ENCODE data around the gene CDC42BPA.
"Not testable (repeated sequence)": the region's sequence is repeated elsewhere in the genome, so short reads cannot be mapped to it uniquely, and the experiment has no call there.

CDC42BPA gene

DNA sequence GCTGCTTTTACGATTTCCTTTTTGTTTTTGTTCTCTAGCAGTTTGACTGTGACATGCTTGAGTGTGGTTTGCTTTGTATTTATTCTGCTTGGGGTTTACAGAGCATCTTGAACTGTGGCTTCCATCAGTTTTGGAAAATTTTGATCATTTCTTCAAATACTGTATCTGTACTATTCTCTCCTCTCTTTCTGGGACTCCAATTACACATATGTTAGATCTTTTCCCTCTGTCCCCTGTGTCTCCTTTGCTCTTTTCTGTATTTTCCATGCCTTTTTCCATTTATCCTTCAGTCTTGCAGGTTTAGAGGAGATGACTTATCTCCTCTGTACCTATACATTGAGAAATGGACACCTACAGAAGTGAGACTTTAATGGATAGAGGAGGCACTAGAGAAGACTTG is 346.5 kb downstream of the CDC42BPA start:
- in situ Hi-C loops (cut with MboI; ENCODE audit: low sequenced_read_pairs) = no loop called here

DNA sequence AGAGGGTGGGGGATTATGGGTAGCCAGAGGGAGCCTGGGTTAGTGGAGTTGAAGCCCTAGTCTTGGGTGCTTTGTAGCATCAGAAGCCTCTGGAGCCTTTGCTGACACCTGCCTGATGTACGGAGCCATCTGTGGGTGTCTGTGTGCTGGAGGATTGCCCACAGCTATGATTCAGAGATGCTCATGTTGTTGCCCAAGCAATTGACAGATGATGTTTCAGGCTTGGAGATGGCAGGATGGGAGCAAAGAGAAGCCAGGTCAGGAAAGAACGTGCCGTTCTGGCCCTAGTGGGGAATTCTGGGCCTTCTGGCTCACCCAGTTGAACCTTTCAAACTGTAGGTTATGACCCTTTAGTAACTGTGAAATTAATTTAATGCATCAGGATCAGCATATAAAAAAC is 350.6 kb downstream of the CDC42BPA start:
- in situ Hi-C loops (cut with MboI; ENCODE audit: low sequenced_read_pairs) = no loop called here

DNA sequence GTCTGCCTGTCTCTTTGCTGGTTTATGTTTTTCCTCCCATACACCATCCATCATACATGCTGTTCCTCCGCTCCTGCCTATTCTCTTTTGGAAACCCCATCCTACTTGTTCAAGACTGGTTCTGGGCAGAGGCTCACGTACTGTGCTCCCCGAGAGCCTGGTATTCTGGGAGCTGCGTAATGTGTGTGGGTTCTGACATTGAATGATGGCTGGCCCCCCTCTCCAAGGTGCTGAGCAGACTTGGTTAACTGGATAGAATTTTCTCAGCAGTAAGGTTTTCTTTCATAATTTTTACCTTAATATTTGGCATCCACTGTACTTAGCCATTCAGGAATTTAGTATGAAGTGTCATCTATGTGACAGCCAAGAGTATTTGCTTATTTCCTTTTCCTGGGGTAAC is 351.6 kb downstream of the CDC42BPA start:
- in situ Hi-C loops (cut with MboI; ENCODE audit: low sequenced_read_pairs) = no loop called here

DNA sequence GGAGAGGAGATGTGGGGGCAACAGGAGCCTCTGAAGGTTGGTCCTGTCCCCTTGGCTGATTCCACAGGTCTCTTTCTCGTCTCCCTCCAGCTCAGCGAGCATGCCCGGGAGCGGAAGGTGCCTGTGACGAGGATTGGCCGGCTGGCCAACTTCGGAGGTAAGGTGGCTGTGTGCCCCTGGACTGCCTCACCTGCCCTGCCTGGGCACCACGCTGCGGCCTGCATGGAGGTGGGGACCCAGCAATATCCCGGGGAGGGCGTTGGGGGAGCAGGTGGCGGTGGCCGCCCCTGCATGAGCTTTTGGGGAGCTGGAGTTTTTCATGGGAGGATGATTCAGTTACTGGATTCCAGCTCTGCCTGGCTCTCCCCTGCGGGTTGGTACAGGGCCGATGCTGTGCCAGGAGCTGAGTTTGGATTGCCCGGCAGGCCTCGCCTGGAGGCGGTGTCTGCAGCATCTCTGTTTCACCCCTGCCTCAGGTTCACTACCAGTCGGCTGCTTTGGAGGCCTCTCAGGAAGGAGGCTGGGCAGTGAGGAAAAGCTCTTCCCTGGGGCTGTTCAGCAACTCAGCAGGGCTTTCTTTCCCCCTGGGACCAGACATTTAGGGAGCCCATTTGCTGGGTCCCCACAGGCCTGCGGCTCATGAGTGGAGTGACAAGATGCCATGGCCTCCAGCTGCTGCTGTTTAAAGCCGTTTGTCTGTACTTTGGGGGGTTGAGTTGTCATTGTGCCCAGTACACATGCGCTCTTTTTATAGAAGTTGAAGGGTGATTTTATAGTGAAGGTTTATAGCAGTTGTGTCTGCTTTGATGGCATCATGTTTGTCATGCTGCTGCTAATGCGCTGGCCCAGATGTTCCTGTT is 352.5 kb downstream of the CDC42BPA start:
- in situ Hi-C loops (cut with MboI; ENCODE audit: low sequenced_read_pairs) = no loop called here

DNA sequence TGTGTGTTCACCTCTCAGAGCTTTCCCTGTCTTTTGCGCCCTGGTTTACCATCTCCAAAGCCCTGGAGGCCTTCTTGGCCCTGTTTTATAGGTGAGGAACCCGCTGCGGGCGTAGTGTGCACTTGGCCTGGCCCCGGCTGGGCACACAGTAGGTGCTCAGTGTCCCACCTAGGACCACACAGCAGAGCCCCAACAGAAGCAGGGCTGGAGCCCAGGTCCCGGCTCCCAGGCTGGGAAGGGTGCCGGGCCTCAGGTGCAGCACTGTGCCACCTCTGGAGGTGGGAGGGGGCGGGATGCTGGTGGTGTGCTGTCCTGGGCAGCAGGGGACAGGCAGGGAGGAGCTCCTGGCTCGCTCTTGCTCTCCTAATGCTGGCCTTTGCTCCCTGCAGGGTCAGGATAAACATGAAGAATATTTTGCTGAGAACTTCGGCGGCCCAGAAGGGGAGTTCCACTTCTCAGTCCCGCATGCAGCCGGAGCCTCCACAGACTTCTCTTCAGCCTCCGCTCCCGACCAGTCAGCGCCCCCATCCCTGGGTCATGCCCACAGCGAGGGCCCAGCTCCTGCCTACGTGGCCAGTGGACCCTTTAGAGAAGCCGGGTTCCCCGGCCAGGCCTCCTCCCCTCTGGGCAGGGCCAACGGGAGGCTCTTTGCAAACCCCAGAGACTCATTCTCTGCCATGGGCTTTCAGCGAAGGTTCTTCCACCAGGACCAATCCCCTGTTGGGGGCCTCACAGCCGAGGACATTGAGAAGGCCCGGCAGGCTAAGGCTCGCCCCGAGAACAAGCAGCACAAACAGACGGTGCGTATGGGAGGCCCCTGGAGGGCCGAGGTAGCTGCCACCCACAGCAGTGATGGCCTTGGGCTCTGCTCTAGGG is 353.4 kb downstream of the CDC42BPA start:
- in situ Hi-C loops (cut with MboI; ENCODE audit: low sequenced_read_pairs) = no loop called here

DNA sequence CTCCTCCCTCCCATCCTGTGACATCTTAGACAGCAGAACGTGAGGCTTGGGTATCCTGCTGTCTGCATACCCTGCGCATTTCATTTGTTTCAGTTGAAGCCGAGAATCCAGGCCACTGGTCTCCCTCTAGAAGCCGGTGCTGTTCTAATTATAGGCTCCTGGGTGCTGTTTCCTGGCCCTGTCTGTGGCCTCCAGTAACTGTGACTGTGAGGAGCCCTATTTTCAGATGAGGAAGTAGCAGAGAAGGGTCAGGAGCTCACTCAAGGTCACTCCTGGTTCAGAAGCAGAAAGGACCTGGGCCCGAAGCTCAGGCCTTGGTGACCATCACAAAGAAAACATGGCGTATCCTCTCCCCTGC is 354.2 kb downstream of the CDC42BPA start:
- in situ Hi-C loops (cut with MboI; ENCODE audit: low sequenced_read_pairs) = no loop called here

DNA sequence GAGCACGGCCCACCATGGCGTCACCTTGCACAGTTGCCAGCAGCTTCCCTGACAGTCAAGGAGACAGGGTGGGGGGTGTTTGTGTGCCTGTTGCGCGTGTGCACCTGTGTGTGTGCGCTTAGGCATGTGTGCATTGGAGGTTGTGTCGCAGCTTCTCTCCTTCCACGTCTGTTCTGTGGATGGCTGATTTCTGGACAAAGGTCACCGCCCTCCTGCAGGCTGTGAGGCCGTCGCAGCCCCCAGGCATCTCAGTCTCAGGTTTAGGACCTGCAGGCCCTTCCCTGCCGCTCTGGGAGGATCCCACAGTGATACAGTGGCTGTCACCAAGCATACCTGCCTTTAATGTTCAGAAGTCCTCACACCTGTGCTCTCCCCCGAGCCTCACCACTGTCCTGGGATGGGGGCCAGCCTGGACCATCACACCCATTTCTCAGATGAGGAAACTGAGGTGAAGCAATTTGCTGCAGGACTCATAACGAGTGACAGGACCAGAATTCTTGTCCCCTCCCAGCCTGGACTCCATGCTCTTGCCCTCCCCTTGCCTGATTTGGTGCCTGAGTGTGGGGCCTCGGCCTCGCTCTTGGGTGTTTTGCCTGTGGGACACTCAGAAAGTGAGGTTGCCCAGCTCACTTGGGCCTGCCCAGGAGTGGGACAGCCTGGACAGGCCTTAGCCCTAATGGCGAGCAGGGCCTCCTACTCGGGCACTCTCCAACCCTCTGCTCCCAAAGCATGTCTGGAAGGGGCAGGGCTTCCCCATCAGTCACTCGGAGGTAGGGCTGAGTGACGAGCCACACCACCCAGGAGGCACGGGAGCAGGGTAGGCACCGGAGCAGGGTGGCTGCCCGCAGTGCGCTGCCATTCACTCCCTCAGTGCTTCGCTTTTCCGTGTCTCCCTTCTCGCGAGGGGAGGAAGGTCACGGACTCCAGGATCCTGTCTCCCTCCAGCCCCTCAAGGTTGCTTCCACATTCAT is 355.6 kb downstream of the CDC42BPA start:
- in situ Hi-C loops (cut with MboI; ENCODE audit: low sequenced_read_pairs) = no loop called here

DNA sequence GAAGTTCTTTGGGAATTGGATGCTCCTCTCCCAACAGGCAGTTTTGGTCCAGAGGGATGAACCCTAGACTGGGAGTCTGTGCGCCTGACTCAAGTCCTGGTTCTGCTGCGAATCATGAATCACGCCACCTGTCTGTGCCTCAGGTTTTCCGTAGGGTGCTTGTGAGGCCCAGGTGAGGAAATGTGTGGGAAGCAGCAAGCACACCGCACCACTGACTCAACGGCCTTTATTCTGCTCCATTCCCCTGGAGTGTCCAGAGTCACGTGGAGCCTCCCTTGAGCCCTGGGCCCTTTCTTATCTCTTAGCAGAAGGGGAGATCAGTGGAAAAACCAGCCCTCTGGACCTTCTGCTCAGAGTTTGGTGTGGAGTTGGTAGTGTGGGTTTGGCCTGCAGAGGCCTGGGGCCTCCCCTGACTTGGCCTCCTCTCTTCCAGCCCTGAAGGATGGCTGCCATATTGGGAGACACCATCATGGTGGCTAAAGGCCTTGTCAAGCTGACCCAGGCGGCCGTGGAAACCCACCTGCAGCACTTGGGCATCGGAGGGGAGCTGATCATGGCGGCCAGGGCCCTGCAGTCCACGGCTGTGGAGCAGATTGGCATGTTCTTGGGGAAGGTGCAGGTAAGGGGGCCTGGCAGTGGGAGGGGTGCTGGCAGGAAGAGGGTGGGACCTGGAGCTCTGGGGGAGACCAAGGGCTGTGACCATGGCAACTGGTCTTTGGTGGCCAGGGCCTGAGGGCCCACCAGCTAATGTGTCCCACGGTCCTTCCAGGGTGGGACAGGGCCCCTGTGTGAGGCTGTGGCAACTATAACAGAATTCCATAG is 357.1 kb downstream of the CDC42BPA start:
- in situ Hi-C loops (cut with MboI; ENCODE audit: low sequenced_read_pairs) = no loop called here

DNA sequence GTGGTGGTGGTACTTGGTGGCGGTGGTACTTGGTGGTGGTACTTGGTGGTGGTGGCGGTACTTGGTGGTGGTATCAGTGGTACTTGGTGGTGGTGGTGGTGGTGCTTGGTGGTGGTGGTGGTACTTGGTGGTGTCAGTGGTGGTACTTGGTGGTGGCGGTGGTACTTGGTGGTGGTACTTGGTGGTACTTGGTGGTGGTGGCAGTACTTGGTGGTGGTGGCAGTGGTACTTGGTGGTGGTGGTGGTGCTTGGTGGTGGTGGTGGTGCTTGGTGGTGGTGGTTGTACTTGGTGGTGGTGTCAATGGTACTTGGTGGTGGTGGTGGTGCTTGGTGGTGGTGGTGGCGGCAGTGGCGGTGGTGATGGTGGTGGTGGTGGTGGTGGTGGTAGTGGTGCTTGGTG is 358.0 kb downstream of the CDC42BPA start:
- in situ Hi-C loops (cut with MboI; ENCODE audit: low sequenced_read_pairs) = no loop called here

DNA sequence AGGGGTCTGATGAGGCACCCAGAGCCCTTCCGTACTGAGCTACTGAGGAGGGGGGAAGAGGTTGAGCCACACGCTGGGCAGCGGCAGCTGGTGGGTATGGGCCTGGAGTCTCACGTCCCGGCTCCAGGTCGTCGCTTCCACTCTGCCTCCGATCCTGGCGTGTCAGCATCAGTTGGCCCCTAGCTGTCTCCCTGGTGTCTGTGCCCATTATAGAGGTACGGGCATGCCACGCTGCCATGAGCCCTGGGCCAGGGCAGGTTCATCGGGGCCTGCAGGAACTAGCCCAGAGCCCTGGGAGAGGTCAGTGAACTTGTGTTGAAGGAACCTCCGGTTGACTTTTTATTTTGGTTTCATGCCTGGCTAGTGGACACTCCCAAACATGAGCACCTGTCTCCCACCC is 360.0 kb downstream of the CDC42BPA start:
- in situ Hi-C loops (cut with MboI; ENCODE audit: low sequenced_read_pairs) = no loop called here

DNA sequence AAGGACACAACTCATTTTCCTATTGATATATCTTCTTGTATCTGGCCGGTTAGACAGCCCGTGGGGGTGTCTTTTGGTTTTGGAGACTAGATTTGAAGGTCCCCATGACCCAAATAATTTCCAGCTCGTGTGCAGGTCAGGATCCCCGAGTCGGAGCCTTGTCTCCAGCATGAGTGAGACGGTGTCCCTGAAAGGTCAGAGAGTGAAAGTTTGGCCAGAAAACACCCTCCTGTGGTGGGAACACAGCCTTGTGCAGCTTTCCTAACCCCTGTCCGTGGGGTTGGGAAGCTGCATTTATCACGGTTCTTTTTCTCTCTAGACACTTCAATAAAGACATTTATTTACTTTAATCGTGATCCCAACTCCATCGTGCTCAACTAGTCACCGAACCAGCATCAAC is 360.6 kb downstream of the CDC42BPA start:
- in situ Hi-C loops (cut with MboI; ENCODE audit: low sequenced_read_pairs) = no loop called here

DNA sequence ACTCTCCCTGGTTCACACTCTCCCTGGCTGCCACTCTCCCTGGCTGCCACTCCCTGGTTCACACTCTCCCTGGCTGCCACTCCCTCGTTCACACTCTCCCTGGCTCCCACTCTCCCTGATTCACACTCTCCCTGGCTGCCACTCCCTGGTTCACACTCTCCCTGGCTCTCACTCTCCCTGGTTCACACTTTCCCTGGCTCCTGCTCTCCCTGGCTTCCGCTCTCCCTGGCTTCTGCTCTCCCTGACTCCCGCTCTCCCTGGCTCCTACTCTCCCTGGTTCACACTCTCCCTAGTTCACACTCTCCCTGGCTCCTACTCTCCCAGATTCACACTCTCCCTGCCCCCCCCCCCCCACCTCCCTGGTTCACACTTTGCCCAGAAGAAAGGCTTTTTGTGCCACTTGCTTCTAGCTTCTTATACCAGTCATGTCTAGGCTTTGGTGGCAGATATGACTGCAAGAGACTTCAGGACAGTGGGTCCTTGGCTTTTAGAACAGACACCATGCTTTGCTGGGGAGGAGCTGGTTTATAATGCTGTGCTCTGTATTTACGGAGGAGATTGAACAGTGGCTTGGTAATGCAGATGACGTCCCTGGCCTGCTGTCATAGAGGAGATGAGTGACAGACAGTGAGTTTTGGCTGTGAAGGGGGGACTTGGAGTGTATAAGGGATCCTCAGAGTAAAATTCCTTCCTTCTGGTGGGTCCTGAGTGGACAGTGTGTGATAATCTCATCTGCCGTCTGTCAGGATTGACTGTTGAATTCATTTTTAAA is 361.2 kb downstream of the CDC42BPA start:
- in situ Hi-C loops (cut with MboI; ENCODE audit: low sequenced_read_pairs) = no loop called here

DNA sequence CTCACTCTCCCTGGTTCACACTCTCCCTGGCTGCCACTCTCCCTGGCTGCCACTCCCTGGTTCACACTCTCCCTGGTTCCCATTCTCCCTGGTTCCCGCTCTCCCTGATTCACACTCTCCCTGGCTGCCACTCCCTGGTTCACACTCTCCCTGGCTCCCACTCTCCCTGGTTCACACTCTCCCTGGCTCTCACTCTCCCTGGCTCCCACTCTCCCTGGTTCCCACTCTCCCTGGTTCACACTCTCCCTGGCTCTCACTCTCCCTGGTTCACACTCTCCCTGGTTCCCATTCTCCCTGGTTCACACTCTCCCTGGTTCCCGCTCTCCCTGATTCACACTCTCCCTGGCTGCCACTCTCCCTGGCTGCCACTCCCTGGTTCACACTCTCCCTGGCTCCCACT is 362.4 kb downstream of the CDC42BPA start:
- in situ Hi-C loops (cut with MboI; ENCODE audit: low sequenced_read_pairs) = not testable (repeated sequence)

DNA sequence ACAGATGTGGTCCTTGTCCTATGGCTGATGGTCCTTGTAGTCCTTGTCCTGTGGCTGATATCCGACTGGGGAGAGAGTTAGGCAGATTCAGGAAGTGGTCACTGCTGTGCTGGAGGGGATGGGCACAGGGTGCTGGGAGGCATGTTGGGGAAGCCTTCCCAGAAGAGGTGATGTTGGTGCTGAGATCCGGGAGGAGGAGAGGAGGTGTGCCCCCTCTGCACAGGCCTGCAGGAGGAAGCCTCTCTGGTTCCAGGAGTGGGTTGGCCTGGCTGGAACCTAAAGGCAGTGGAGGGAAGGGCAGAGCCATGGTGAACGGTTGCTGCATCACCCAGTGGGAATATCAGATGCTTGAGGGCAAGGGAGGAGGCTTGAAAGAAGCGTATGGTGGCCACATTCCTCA is 363.5 kb downstream of the CDC42BPA start:
- in situ Hi-C loops (cut with MboI; ENCODE audit: low sequenced_read_pairs) = no loop called here

DNA sequence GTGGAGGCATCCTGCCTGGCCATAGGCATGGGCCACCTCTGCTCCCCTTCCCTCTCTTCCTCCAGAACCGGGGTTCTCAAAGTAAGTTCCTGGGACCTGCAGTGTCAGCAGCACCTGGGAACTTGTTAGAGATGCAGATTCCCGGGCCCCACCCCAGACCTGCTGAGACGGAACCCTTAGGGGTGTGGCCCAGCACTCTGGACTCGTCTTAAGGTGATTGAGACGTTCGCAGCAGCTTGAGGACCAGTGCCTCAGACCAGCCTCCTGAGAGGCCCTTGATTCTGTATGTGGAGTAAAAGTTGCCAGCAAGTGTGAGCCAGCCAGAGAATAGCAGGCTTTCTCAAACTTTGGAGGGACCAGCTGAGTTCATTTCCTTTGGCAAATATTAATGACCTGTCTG is 364.0 kb downstream of the CDC42BPA start:
- in situ Hi-C loops (cut with MboI; ENCODE audit: low sequenced_read_pairs) = no loop called here

DNA sequence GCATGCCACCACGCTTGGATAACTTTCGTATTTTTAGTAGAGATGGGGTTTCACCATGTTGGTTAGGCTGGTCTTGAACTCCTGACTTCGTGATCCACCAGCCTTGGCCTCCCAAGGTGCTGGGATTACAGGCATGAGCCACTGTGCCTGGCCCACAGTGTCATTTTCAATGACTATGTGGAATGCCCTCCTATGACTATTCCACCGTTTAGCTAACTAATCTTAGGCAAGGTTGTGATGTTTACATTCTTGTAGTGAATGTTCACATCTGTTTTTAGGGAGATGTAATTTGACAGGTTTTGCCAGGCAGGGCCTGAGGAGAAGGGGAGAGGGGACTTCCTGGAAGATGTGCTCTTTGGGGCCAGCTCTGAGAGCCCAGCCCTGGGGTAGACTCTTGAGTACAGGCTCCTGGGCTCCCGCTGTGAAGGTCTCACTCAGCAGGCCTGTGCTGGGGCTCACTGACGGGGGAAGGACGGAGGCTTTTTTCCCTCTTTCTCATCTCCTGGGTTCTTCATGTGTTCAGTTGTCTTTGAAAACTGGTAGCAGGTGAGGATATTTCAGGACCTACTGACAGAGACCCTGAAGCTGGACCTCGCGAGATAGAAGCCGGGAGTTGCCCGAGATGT is 365.0 kb downstream of the CDC42BPA start:
- in situ Hi-C loops (cut with MboI; ENCODE audit: low sequenced_read_pairs) = no loop called here

DNA sequence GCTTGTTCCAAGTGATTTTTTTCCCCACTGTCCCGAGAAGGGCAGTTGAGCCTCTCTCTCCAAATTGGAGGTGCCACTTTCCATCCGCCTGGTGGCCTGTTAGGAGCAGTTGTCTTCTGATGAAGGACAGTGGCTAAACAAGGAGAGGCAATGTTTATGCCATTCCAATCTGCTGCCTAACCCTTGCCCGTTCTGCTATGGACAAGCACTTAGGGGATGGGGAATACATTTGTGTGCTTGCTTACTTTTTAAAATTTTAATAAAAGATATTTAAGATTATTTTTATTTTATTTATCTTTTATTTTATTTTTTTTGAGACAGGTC is 366.2 kb downstream of the CDC42BPA start:
- in situ Hi-C loops (cut with MboI; ENCODE audit: low sequenced_read_pairs) = no loop called here

DNA sequence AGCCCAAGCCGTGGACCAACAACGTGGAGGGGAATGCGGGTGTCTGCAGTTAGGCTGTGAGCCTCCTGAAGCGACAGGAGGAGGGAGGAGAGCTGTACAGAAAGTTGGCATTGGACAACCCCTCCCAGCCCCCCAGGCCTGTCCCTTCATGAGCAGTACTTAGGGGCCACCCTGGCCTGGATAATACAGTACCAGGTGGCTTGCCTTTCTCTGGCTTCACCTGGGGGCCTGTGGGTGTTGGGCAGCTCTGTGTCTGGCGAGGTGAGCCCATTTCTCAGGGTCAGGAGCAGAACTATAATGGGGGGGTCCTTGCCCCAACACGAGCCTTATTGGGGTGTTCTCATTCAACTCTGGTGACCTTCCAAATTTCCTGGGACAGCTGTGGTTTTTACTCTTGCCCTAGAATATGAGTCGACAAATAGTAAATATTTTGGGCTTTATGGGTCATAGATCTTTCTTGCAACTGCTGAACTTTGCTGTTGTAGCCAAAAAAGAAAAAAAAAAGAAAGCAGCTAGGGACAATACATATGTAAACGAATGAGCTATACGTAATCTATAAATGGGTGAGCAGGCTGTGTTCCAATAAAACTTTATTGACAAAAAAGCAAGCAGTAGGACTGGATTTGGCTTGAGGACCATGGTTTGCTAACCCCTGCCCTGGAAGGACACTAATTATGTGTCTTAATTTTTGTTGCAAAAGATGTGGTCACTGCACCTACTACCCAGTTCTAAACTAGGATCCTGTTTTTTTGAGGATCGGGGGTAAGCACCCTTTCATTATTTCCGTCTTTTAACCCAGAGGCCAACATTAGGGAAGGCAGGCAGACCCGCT is 366.8 kb downstream of the CDC42BPA start:
- in situ Hi-C loops (cut with MboI; ENCODE audit: low sequenced_read_pairs) = no loop called here
